Mammary epithelial cell (primary cell): ENCODE measurements around the gene CPLANE2.

Experiments used
- CTCF ChIP-seq, 2 donors: IDR thresholded peaks in 1 of 2; conservative IDR thresholded peaks in 1 of 2; 2 replicates each; pipeline ENCODE4 v1.5.1; 2011 to 2012; ENCODE audit warnings: inconsistent platforms in 2 of 2, low read length in 2 of 2, mild to moderate bottlenecking in 2 of 2, control low read depth in 1 of 2, low read depth in 1 of 2; ENCODE audit not compliant: insufficient read depth in 1 of 2; ENCODE audit errors: extremely low read depth in 1 of 2
- EZH2 ChIP-seq: IDR thresholded peaks from 2 replicates; pipeline ENCODE4 v1.6.1; 2012; ENCODE audit warnings: low read length, inconsistent platforms, borderline replicate concordance

GRCh38 chr1:16183765-16184556 lies 53.0 kb downstream of the CPLANE2 start:
- no peak for TF ChIP-seq CTCF (conservative IDR thresholded peaks at IDR 0.05 in 1 of 2, IDR thresholded peaks at IDR 0.05 in 1 of 2; ENCODE audit: extremely low read depth in 1 of 2, insufficient read depth in 1 of 2, low read depth in 1 of 2, low read length in 2 of 2)
- no peak for TF ChIP-seq EZH2
